HEK293T (cell line): ENCODE measurements around the gene CA10.
A peak's percentile ranks its signal among the peaks of the same experiment; 100 is the strongest.

Experiments used
- CTCF ChIA-PET: fragments of 350-600 bp; formaldehyde crosslinking; extraction: SDS; loops from one replicate; lab custom pipeline; 2021; ENCODE audit warnings: antibody characterized with exemption, inconsistent platforms; lab: Yijun Ruan, JAX
- POLR2A ChIA-PET: fragments of 350-600 bp; formaldehyde crosslinking; extraction: SDS; loops from one replicate; lab custom pipeline; 2020; ENCODE audit warnings: antibody characterized with exemption, inconsistent platforms; lab: Yijun Ruan, JAX
- DNase-seq: peaks from one replicate; pipeline ENCODE4 v3.0.0; 2012; ENCODE audit warnings: mixed read lengths; ENCODE audit errors: extremely low spot score
- ARNT ChIP-seq: fragments of 450-650 bp; IDR thresholded peaks from 2 replicates; pipeline ENCODE4 v1.6.1; 2017; ENCODE audit warnings: mild to moderate bottlenecking
- BHLHE40 ChIP-seq: fragments of 450-650 bp; IDR thresholded peaks from 2 replicates; pipeline ENCODE4 v1.6.1; 2016; ENCODE audit warnings: mild to moderate bottlenecking, moderate library complexity, borderline replicate concordance
- CTBP1 ChIP-seq: fragments of 450-650 bp; IDR thresholded peaks from 2 replicates; pipeline ENCODE4 v1.6.1; 2016; ENCODE audit warnings: borderline replicate concordance
- ELF4 ChIP-seq: fragments of 450-650 bp; IDR thresholded peaks from 2 replicates; pipeline ENCODE4 v1.6.1; 2017; ENCODE audit warnings: antibody characterized with exemption
- FOXA1 ChIP-seq: fragments of 450-650 bp; IDR thresholded peaks from 2 replicates; pipeline ENCODE4 v1.6.1; 2016; ENCODE audit warnings: mild to moderate bottlenecking
- FOXK2 ChIP-seq: fragments of 450-650 bp; IDR thresholded peaks from 2 replicates; pipeline ENCODE4 v1.6.1; 2016; ENCODE audit warnings: mild to moderate bottlenecking
- FOXM1 ChIP-seq: fragments of 450-650 bp; IDR thresholded peaks from 2 replicates; pipeline ENCODE4 v1.6.1; 2017; ENCODE audit warnings: mild to moderate bottlenecking, borderline replicate concordance
- HDGF ChIP-seq: fragments of 450-650 bp; IDR thresholded peaks from 2 replicates; pipeline ENCODE4 v1.6.1; 2017; ENCODE audit warnings: antibody characterized with exemption, borderline replicate concordance
- L3MBTL2 ChIP-seq: fragments of 450-650 bp; conservative IDR thresholded peaks from 2 replicates; pipeline ENCODE4 v1.6.1; 2016; ENCODE audit warnings: mild to moderate bottlenecking
- LEF1 ChIP-seq: fragments of 450-650 bp; IDR thresholded peaks from 2 replicates; pipeline ENCODE4 v1.6.1; 2017; ENCODE audit warnings: mild to moderate bottlenecking, borderline replicate concordance
- NFRKB ChIP-seq: fragments of 450-650 bp; IDR thresholded peaks from 2 replicates; pipeline ENCODE4 v1.6.1; 2016; ENCODE audit warnings: mild to moderate bottlenecking, moderate library complexity
- PKNOX1 ChIP-seq: fragments of 450-650 bp; IDR thresholded peaks from 2 replicates; pipeline ENCODE4 v1.6.1; 2016
- SP1 ChIP-seq: fragments of 450-650 bp; IDR thresholded peaks from 2 replicates; pipeline ENCODE4 v1.6.1; 2017
- SUZ12 ChIP-seq: fragments of 450-650 bp; IDR thresholded peaks from 2 replicates; pipeline ENCODE4 v1.6.1; 2016; ENCODE audit warnings: mild to moderate bottlenecking
- TARDBP ChIP-seq: fragments of 450-650 bp; IDR thresholded peaks from 2 replicates; pipeline ENCODE4 v1.6.1; 2016
- ZNF384 ChIP-seq: fragments of 450-650 bp; IDR thresholded peaks from 2 replicates; pipeline ENCODE4 v1.6.1; 2016

The CA10 gene

GRCh38 chr17:51734462-51734861, 424.1 kb downstream of the CA10 start:
- no peak for TF ChIP-seq ELF4
- no peak for TF ChIP-seq SUZ12
- no peak for TF ChIP-seq PKNOX1
- peak; percentile 27 for DNase-seq
- POLR2A ChIA-PET = no interaction called here
- CTCF ChIA-PET = no interaction called here

GRCh38 chr17:51733166-51733565, 425.3 kb downstream of the CA10 start:
- CTCF ChIA-PET = no interaction called here
- POLR2A ChIA-PET = no interaction called here
- DNase-seq = no peak
- TF ChIP-seq FOXM1 (no peak), NFRKB (no peak), L3MBTL2 (no peak), CTBP1 (no peak), BHLHE40 (no peak), FOXK2 (no peak), HDGF (no peak), ZNF384 (no peak), SP1 (no peak)

GRCh38 chr17:51731941-51732722, 426.4 kb downstream of the CA10 start:
- no peak for TF ChIP-seq SP1
- TF ChIP-seq FOXM1 = no peak
- TF ChIP-seq ELF4 = no peak
- TF ChIP-seq ARNT = no peak
- TF ChIP-seq BHLHE40 = no peak
- TF ChIP-seq PKNOX1 = no peak
- no peak for TF ChIP-seq NFRKB
- TF ChIP-seq L3MBTL2 = no peak
- TF ChIP-seq CTBP1 = no peak
- TF ChIP-seq FOXA1 = no peak
- TF ChIP-seq HDGF = no peak
- no peak for TF ChIP-seq LEF1
- no peak for TF ChIP-seq FOXK2
- TF ChIP-seq ZNF384 = no peak
- TF ChIP-seq SUZ12 = no peak
- DNase-seq = no peak
- POLR2A ChIA-PET = no interaction called here
- CTCF ChIA-PET = no interaction called here

GRCh38 chr17:51730303-51731050, 428.0 kb downstream of the CA10 start:
- ChIA-PET CTCF (no interaction called here), POLR2A (no interaction called here)
- TF ChIP-seq L3MBTL2 = no peak
- TF ChIP-seq HDGF = no peak
- TF ChIP-seq SUZ12 = no peak
- TF ChIP-seq BHLHE40 = no peak
- no peak for TF ChIP-seq PKNOX1
- TF ChIP-seq TARDBP = no peak
- no peak for TF ChIP-seq FOXK2
- TF ChIP-seq FOXA1 = no peak
- no peak for TF ChIP-seq CTBP1
- TF ChIP-seq NFRKB = no peak
- TF ChIP-seq SP1 = no peak
- no peak for DNase-seq

- POLR2A ChIA-PET = no interaction called here
- CTCF ChIA-PET = no interaction called here
- TF ChIP-seq SP1 (no peak), TARDBP (no peak), NFRKB (no peak), ZNF384 (no peak), CTBP1 (no peak), FOXM1 (no peak), LEF1 (no peak), L3MBTL2 (no peak), FOXA1 (no peak)
Measured at GRCh38 chr17:51725185-51725584, 433.3 kb downstream of the CA10 start.

GRCh38 chr17:51724043-51724580, 434.4 kb downstream of the CA10 start:
- CTCF ChIA-PET = no interaction called here
- TF ChIP-seq ZNF384 = no peak
- DNase-seq = no peak
- POLR2A ChIA-PET = no interaction called here

More at GRCh38 chr17:51725185-51725584, 433.3 kb downstream of the CA10 start:
- no peak for DNase-seq
